ENCODE results near the gene TEK.

The TEK gene

GRCh38 chr9:27168496-27168895 lies 59.5 kb downstream of the TEK start:
- no peak for TF ChIP-seq CTCF (IDR thresholded peaks at IDR 0.05; ENCODE audit: insufficient read depth, low read depth, low read length, missing control alignments)
- no peak overlapping the region for H3K4me3 ChIP-seq (ENCODE audit: low read depth, low read length)
- no peak for DNase-seq (ENCODE audit: low read depth)

GRCh38 chr9:27168951-27169350 lies 59.9 kb downstream of the TEK start:
- no peak overlapping the region for H3K4me3 ChIP-seq (ENCODE audit: low read depth, low read length)
- no peak for DNase-seq (ENCODE audit: low read depth)
- TF ChIP-seq CTCF (IDR thresholded peaks at IDR 0.05; ENCODE audit: insufficient read depth, low read depth, low read length, missing control alignments): no peak

GRCh38 chr9:27176971-27177370 lies 67.9 kb downstream of the TEK start:
- TF ChIP-seq CTCF (IDR thresholded peaks at IDR 0.05; ENCODE audit: insufficient read depth, low read depth, low read length, missing control alignments): no peak
- H3K4me3 ChIP-seq (ENCODE audit: low read depth, low read length): no peak overlapping the region
- DNase-seq (ENCODE audit: low read depth): no peak

- no peak for TF ChIP-seq CTCF (IDR thresholded peaks at IDR 0.05; ENCODE audit: insufficient read depth, low read depth, low read length, missing control alignments)
- no peak overlapping the region for H3K4me3 ChIP-seq (ENCODE audit: low read depth, low read length)
- no peak for DNase-seq (ENCODE audit: low read depth)
Measured at GRCh38 chr9:27179245-27179865, 70.3 kb downstream of the TEK start.

GRCh38 chr9:27181381-27181780 lies 72.4 kb downstream of the TEK start:
- TF ChIP-seq CTCF (IDR thresholded peaks at IDR 0.05; ENCODE audit: insufficient read depth, low read depth, low read length, missing control alignments): no peak
- DNase-seq (ENCODE audit: low read depth): no peak
- H3K4me3 ChIP-seq (ENCODE audit: low read depth, low read length): no peak overlapping the region

GRCh38 chr9:27182421-27182820 lies 73.4 kb downstream of the TEK start:
- no peak overlapping the region for H3K4me3 ChIP-seq (ENCODE audit: low read depth, low read length)

More at GRCh38 chr9:27182421-27182820, 73.4 kb downstream of the TEK start:
- no peak for DNase-seq (ENCODE audit: low read depth)
- no peak for TF ChIP-seq CTCF (IDR thresholded peaks at IDR 0.05; ENCODE audit: insufficient read depth, low read depth, low read length, missing control alignments)

Measured in GM12865 (cell line).